ENCODE results near the gene CORO7.
"Not testable (repeated sequence)": the region's sequence is repeated elsewhere in the genome, so short reads cannot be mapped to it uniquely, and the experiment has no call there.

CORO7 gene

GRCh38 chr16:4338712-4339299 is 77.6 kb downstream of the CORO7 start:
- H3K4me3 ChIP-seq (ENCODE audit: low read depth, low read length), result no peak overlapping the region
- no peak for DNase-seq (ENCODE audit: low read depth)
- no peak for TF ChIP-seq CTCF (IDR thresholded peaks at IDR 0.05; ENCODE audit: insufficient read depth, low read depth, low read length, missing control alignments)

GRCh38 chr16:4338125-4338582 is 78.2 kb downstream of the CORO7 start:
- no peak for TF ChIP-seq CTCF (IDR thresholded peaks at IDR 0.05; ENCODE audit: insufficient read depth, low read depth, low read length, missing control alignments)
- no peak overlapping the region for H3K4me3 ChIP-seq (ENCODE audit: low read depth, low read length)
- no peak for DNase-seq (ENCODE audit: low read depth)

GRCh38 chr16:4337540-4338088 is 78.8 kb downstream of the CORO7 start:
- TF ChIP-seq CTCF (IDR thresholded peaks at IDR 0.05; ENCODE audit: insufficient read depth, low read depth, low read length, missing control alignments), result no peak
- DNase-seq (ENCODE audit: low read depth), result no peak
- H3K4me3 ChIP-seq (ENCODE audit: low read depth, low read length), result no peak overlapping the region

- H3K4me3 ChIP-seq (ENCODE audit: low read depth, low read length), result no peak overlapping the region
- DNase-seq (ENCODE audit: low read depth), result no peak
- TF ChIP-seq CTCF (IDR thresholded peaks at IDR 0.05; ENCODE audit: insufficient read depth, low read depth, low read length, missing control alignments), result no peak
Measured at GRCh38 chr16:4336701-4337539, 79.5 kb downstream of the CORO7 start.

- no peak overlapping the region for H3K4me3 ChIP-seq (ENCODE audit: low read depth, low read length)
- TF ChIP-seq CTCF (IDR thresholded peaks at IDR 0.05; ENCODE audit: insufficient read depth, low read depth, low read length, missing control alignments), result no peak
- no peak for DNase-seq (ENCODE audit: low read depth)
Measured at GRCh38 chr16:4334724-4335495, 81.5 kb downstream of the CORO7 start.

- not testable (repeated sequence) for H3K4me3 ChIP-seq (ENCODE audit: low read depth, low read length); DNase-seq (ENCODE audit: low read depth)
Measured at GRCh38 chr16:4333714-4334113, 82.7 kb downstream of the CORO7 start.

- no peak for DNase-seq (ENCODE audit: low read depth)
- no peak for TF ChIP-seq CTCF (IDR thresholded peaks at IDR 0.05; ENCODE audit: insufficient read depth, low read depth, low read length, missing control alignments)
- no peak overlapping the region for H3K4me3 ChIP-seq (ENCODE audit: low read depth, low read length)
Measured at GRCh38 chr16:4333308-4333638, 83.1 kb downstream of the CORO7 start.
